ENCODE measurements around the gene CENPX. TPM values are rescaled to one million over a fixed set of nuclear protein-coding genes. Genes with fewer than 3 reads are reported as not detected.

The CENPX gene
- total and polyA plus RNA-seq, 2 of the 13 experiments (the other 11 are each of a cell fraction or from before 2014, with no cell fraction given): 92.7 to 170 TPM

DNA sequence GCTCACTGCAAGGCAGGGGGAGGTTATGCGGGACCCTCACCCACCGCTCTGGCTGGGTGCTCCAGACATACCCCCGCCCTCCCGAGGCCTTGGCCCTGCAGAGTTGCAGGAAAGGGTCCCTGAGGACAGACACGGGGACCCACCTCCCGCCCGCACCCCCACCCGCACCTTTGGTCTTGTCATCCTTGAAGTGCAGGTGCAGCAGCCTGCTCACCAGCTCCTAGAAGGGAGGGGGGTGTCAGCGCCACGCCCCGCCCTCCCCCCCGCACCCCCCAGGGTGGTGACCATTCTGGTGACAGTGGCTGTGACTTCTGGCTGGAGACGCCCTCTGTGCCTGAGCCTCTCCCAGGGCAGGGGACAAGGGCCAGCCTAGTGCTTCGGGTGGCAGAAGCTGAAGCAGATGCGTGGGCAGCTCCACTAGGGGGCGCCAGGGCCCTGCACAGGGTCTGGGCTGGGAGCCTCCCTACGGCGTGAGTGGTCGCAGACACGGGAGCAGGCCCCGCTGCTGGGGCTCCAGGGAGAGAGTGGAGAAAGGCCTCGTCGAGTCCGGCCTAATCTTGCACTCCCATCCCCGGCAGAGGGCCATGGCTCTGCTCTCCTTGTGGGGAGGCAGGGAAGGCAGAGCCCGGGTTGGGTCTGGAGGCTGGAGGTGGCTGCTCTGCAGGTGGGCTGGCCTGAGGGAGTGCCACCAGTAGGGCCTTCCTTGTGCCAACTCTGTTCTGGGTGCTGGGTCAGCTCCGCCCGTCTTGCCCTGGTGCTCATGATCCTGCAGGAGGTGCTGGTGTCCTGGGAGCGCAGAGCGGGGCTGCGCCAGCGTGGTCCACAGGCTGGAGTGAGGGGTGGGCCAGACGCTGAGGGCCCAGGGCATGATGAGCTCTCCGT is 2.7 kb downstream of the CENPX start (continued):
- TF ChIP-seq RORA (CRISPR knock-in tag; IDR thresholded peaks at IDR 0.05) (no peak), ZNF264 (CRISPR knock-in tag; IDR thresholded peaks at IDR 0.05) (0 out of 2 replicates have a peak, but pooled peaks have one; percentile 56), ZNF33B (CRISPR knock-in tag; IDR thresholded peaks at IDR 0.05) (no peak), MBNL3 (CRISPR knock-in tag; conservative IDR thresholded peaks at IDR 0.05) (no peak), NR2C2 (CRISPR knock-in tag; IDR thresholded peaks at IDR 0.05; ENCODE audit: borderline replicate concordance) (no peak), SKIL (CRISPR knock-in tag; IDR thresholded peaks at IDR 0.05; ENCODE audit: borderline replicate concordance) (no peak), ZNF597 (CRISPR knock-in tag; IDR thresholded peaks at IDR 0.05) (no peak), ZNF556 (CRISPR knock-in tag; IDR thresholded peaks at IDR 0.05; ENCODE audit: borderline replicate concordance) (peak; percentile 14; the same call in 1 of the 2 replicates), KDM2A (CRISPR knock-in tag; IDR thresholded peaks at IDR 0.05; ENCODE audit: borderline replicate concordance, low read depth) (peak; percentile 90), ZNF792 (CRISPR knock-in tag; IDR thresholded peaks at IDR 0.05) (0 out of 2 replicates have a peak, but pooled peaks have one; percentile 29), CEBPB (IDR thresholded peaks at IDR 0.05; ENCODE audit: borderline replicate concordance, low read depth, low read length) (no peak), ZNF501 (CRISPR knock-in tag; IDR thresholded peaks at IDR 0.05) (no peak), SALL2 (CRISPR knock-in tag; IDR thresholded peaks at IDR 0.05) (no peak), ELF4 (CRISPR knock-in tag; IDR thresholded peaks at IDR 0.05; ENCODE audit: borderline replicate concordance) (no peak), CC2D1A (CRISPR knock-in tag; IDR thresholded peaks at IDR 0.05) (no peak), NCOA2 (CRISPR knock-in tag; IDR thresholded peaks at IDR 0.05) (no peak), ARID2 (CRISPR knock-in tag; IDR thresholded peaks at IDR 0.05; ENCODE audit: borderline replicate concordance) (no peak), MAFK (conservative IDR thresholded peaks at IDR 0.05 in 1 of 2, IDR thresholded peaks at IDR 0.05 in 1 of 2; ENCODE audit: low read length in 2 of 2) (no peak), NR0B2 (CRISPR knock-in tag; IDR thresholded peaks at IDR 0.05) (no peak; the same call in 1 of the 2 replicates)
- TF ChIP-seq, protein P1, sequence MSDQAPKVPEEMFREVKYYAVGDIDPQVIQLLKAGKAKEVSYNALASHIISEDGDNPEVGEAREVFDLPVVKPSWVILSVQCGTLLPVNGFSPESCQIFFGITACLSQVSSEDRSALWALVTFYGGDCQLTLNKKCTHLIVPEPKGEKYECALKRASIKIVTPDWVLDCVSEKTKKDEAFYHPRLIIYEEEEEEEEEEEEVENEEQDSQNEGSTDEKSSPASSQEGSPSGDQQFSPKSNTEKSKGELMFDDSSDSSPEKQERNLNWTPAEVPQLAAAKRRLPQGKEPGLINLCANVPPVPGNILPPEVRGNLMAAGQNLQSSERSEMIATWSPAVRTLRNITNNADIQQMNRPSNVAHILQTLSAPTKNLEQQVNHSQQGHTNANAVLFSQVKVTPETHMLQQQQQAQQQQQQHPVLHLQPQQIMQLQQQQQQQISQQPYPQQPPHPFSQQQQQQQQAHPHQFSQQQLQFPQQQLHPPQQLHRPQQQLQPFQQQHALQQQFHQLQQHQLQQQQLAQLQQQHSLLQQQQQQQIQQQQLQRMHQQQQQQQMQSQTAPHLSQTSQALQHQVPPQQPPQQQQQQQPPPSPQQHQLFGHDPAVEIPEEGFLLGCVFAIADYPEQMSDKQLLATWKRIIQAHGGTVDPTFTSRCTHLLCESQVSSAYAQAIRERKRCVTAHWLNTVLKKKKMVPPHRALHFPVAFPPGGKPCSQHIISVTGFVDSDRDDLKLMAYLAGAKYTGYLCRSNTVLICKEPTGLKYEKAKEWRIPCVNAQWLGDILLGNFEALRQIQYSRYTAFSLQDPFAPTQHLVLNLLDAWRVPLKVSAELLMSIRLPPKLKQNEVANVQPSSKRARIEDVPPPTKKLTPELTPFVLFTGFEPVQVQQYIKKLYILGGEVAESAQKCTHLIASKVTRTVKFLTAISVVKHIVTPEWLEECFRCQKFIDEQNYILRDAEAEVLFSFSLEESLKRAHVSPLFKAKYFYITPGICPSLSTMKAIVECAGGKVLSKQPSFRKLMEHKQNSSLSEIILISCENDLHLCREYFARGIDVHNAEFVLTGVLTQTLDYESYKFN (CRISPR knock-in tag; conservative IDR thresholded peaks at IDR 0.05): 0 out of 2 replicates have a peak, but pooled peaks have one; percentile 27

All from HepG2 (cell line).